DOHH2 (cell line): ENCODE data around the gene PTPRN2.

Source experiments
- CTCF ChIP-seq: fragments of 200-600 bp; sonication (generic); IDR thresholded peaks from one replicate; pipeline ENCODE4 v1.5.1; 2014; ENCODE audit warnings: antibody characterized with exemption, mild to moderate bottlenecking, low read depth, low read length; ENCODE audit not compliant: poor library complexity, severe bottlenecking
- EZH2phosphoT487 ChIP-seq: fragments of 200-600 bp; sonication (generic); IDR thresholded peaks from 2 replicates; pipeline ENCODE4 v1.6.1; 2017; ENCODE audit warnings: borderline replicate concordance, mild to moderate bottlenecking, antibody characterized with exemption, low read length, moderate library complexity, mixed read lengths

- no peak for TF ChIP-seq CTCF
- TF ChIP-seq EZH2phosphoT487: no peak
Observed at GRCh38 chr7:157854066-157854891, 733.3 kb downstream of the PTPRN2 start.
